ENCODE results near the gene SPRED3. TPM values are rescaled to one million over a fixed set of nuclear protein-coding genes. Genes with fewer than 3 reads are reported as not detected.
"Not testable (repeated sequence)": the region's sequence is repeated elsewhere in the genome, so short reads cannot be mapped to it uniquely, and the experiment has no call there.

The SPRED3 gene
- total RNA-seq, 1 donor = 3.9 TPM

DNA sequence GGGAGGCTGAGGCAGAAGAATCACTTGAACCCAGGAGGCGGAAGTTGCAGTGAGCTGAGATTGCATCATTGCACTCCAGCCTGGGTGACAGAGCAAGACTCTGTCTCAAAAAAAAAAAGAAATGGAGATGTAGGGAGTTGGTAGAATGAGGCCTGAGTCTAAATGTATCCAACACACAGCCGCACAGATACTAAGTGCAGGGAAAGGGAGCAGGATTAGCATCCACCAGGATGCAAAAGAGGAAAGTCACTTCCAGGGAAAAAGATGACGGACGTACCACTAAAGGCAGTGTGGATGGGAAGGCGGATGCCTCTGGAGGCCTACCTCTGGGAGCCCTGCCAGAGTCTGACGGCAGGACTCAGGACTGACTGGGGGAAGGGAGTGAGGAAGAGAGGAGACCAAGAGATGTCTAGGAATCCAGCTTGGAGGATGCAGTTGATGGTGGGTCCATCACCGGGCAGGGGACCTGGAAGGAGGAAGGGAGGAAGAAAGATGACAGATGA is 21.2 kb downstream of the SPRED3 start:
- no peak overlapping the region for H3K4me3 ChIP-seq (ENCODE audit: low read depth, low read length)
- DNase-seq (ENCODE audit: low read depth) = peak; percentile 29
- TF ChIP-seq, protein P1, sequence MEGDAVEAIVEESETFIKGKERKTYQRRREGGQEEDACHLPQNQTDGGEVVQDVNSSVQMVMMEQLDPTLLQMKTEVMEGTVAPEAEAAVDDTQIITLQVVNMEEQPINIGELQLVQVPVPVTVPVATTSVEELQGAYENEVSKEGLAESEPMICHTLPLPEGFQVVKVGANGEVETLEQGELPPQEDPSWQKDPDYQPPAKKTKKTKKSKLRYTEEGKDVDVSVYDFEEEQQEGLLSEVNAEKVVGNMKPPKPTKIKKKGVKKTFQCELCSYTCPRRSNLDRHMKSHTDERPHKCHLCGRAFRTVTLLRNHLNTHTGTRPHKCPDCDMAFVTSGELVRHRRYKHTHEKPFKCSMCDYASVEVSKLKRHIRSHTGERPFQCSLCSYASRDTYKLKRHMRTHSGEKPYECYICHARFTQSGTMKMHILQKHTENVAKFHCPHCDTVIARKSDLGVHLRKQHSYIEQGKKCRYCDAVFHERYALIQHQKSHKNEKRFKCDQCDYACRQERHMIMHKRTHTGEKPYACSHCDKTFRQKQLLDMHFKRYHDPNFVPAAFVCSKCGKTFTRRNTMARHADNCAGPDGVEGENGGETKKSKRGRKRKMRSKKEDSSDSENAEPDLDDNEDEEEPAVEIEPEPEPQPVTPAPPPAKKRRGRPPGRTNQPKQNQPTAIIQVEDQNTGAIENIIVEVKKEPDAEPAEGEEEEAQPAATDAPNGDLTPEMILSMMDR (IDR thresholded peaks at IDR 0.05; ENCODE audit: insufficient read depth, low read depth, low read length) = no peak

DNA sequence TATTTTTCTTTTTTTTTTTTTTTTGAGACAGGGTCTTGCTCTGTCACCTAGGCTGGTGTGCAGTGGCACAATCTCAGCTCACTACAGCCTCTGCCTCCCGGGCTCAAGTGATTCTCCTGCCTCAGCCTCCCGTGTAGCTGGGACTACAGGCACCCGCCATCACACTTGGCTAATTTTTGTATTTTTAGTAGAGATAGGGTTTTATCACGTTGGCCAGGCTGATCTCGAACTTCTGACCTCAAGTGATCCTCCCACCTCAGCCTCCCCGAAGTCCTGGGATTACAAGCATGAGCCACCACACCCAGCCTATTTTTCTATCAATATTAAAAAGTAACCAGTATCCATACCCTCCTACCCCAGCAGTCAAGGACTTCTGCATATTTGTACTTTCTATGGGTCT is 21.9 kb downstream of the SPRED3 start:
- DNase-seq (ENCODE audit: low read depth); H3K4me3 ChIP-seq (ENCODE audit: low read depth, low read length): not testable (repeated sequence)

DNA sequence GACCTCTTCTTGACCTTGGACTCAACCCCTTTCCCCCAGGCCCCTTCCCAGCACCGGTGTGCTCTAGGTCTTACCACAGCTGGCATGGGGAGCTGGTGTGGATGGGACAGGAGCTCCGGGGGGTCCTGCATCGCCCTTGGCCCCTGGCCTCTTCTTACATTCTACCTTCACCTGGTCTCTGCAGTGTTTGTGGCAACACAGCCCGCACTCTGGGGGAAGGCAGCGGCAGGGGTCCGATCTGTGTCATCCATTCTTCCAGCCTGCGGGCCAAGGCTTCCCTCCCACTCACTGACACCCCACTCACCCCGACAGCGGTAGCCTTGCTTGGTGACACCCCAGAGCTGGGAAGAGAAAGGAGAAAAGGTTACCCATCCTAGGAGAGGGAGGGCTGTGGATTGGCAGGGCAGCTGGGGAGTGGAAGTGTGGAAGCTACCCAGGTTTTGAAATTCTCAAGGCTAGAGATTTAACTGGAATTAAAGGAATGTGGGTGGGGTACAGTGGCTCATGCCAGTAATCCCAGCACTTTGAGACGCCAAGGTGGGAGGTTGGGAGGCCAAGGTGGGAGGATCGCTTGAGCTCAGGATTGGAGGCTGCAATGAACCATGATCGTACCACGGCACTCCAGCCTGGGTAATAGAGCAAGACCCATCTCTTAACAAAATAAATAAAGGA is 22.7 kb downstream of the SPRED3 start:
- TF ChIP-seq, protein P1 (IDR thresholded peaks at IDR 0.05; ENCODE audit: insufficient read depth, low read depth, low read length) = no peak
- DNase-seq (ENCODE audit: low read depth) = no peak
- no peak overlapping the region for H3K4me3 ChIP-seq (ENCODE audit: low read depth, low read length)

DNA sequence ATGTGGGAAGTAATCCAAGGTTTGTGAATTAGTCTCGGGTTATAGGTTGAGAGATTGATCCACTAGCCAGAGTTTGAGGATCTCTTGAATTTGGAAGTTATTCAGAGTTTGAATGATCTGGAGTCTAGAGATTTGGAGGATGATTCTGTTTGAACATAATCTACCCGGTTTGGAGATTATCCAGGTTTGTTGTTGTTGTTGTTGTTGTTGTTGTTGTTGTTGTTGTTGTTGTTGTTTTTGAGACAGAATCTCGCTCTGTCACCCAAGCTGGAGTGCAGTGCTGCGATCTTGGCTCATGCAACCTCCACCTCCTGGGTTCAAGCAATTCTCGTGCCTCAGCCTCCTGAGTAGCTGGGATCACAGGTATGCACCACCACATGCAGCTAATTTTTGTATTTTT is 23.4 kb downstream of the SPRED3 start:
- H3K4me3 ChIP-seq (ENCODE audit: low read depth, low read length); DNase-seq (ENCODE audit: low read depth): not testable (repeated sequence)

DNA sequence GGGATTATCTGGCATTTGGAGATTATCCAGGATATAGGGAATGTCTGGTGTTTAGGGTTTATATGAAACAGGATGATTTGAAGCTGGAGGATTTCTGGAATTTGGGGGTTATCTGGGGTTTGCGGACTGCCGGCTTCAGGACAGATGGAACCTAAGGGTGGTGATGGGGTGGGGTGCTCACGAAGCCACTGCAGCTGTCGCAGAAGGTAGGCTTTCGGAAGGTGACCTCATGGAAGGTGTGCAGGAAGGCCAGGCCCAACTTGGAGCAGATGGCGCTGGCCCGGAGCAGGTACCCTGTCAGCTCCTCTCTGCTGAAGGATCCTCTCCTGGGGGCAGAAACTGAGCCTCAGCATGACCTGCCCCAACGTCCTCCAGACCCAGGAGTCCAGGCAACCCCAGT is 24.0 kb downstream of the SPRED3 start:
- TF ChIP-seq, protein P1 (IDR thresholded peaks at IDR 0.05; ENCODE audit: insufficient read depth, low read depth, low read length) = no peak
- no peak for DNase-seq (ENCODE audit: low read depth)
- no peak overlapping the region for H3K4me3 ChIP-seq (ENCODE audit: low read depth, low read length)

DNA sequence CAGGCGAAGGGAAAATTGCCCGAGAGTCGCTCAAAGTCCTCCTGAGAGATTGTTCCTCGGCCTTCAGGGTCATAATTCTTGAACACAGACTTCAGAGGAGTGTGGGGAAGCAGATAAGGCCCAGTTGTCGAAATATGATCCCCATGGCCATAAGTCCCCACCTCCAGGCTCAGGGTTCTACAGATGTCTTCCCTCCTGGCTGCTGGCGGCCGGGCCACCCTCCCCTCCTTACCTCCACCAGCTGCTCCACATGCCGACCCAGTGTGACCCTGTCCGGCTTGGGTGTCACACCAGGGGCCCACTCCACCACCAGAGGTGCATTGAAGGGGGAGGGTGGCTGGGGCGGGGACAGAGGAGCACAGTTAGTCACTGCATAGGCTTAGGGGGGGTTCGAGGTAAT is 24.5 kb downstream of the SPRED3 start:
- no peak for DNase-seq (ENCODE audit: low read depth)
- no peak overlapping the region for H3K4me3 ChIP-seq (ENCODE audit: low read depth, low read length)
- TF ChIP-seq, protein P1 (IDR thresholded peaks at IDR 0.05; ENCODE audit: insufficient read depth, low read depth, low read length) = no peak

DNA sequence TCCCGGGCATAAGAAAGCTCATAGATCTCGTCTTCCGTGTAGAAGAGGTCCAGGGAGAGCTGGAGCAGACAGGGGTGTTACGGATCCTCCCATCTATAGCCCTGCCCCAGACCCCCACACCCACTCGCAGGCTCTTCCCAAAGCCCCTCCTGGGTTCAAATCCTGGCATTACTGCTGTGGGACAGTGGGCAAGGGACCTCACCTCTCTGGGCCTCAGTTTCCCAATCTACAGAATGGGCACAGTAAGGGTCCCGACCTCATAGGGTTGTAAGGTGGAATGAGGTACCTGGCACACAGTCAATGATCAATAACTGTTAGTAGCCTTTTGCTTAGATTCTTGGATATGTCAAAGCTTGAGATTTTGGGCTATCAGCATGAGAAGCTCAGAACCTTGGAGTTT is 24.9 kb downstream of the SPRED3 start:
- TF ChIP-seq, protein P1 (IDR thresholded peaks at IDR 0.05; ENCODE audit: insufficient read depth, low read depth, low read length) = no peak
- no peak overlapping the region for H3K4me3 ChIP-seq (ENCODE audit: low read depth, low read length)

DNA sequence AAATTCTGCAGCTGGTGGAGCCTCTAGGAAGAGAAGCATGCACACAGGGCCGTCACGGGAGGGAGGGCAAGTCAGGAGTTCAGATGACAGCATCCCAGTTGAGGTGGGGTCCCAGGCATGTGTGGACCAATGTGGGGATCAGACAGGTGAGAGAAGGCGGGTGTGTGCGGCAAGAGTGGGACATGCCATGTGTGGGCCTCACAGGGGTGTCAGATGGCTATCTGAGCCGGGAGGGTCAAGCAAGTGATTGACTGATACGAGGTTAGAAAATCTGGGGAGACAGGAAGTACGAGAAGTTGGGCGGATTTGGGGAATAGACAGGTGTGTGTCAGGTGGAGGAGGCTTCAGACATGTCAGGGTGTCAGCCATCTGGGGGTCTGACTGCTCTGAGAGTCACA is 28.6 kb downstream of the SPRED3 start:
- TF ChIP-seq, protein P1 (IDR thresholded peaks at IDR 0.05; ENCODE audit: insufficient read depth, low read depth, low read length) = no peak
- no peak overlapping the region for H3K4me3 ChIP-seq (ENCODE audit: low read depth, low read length)
- DNase-seq (ENCODE audit: low read depth) = no peak

More for the DNA sequence above, 24.9 kb downstream of the SPRED3 start:
- DNase-seq (ENCODE audit: low read depth) = no peak
